ENCODE data around the gene CSNK1G1. TPM values are rescaled to one million over a fixed set of nuclear protein-coding genes. Genes with fewer than 3 reads are reported as not detected.
A peak's percentile ranks its signal among the peaks of the same experiment; 100 is the strongest.

The CSNK1G1 gene
- polyA plus RNA-seq, 2 of the 4 experiments (the other 2 are of a cell fraction) = 11.0 to 36.3 TPM

- ChIA-PET POLR2A (interaction anchor here (0.6 kb wide), 1 partner anchor 571 kb away, joined by 3 read pairs; no protein-coding TSS in a partner anchor), CTCF (interaction anchor here (0.5 to 0.7 kb wide), 2 partner anchors 14 to 193 kb away, joined by 3 to 4 read pairs; no protein-coding TSS in a partner anchor)
- no peak for ATAC-seq
- FAIRE-seq = no peak
- TF ChIP-seq CHD4 (IDR thresholded peaks at IDR 0.05; ENCODE audit: borderline replicate concordance) (no peak), KDM5A (IDR thresholded peaks at IDR 0.05) (no peak), HMGXB4 (CRISPR knock-in tag; IDR thresholded peaks at IDR 0.05; ENCODE audit: borderline replicate concordance) (no peak), RNF2 (IDR thresholded peaks at IDR 0.05; ENCODE audit: borderline replicate concordance, low read depth) (no peak), NFE2L2 (conservative IDR thresholded peaks at IDR 0.05; ENCODE audit: low read length) (no peak), CHD2 (IDR thresholded peaks at IDR 0.05; ENCODE audit: low read length, partially characterized antibody) (no peak), CBX2 (IDR thresholded peaks at IDR 0.05; ENCODE audit: borderline replicate concordance, low read depth) (no peak), JUNB (IDR thresholded peaks at IDR 0.05) (no peak)
- no peak overlapping the region for H3K27ac ChIP-seq
- no peak for DNase-seq (ENCODE audit: low read depth in 1 of 2, low spot score in 1 of 2)
- no peaks in the 10 kb centered on the region for H3K9me3 ChIP-seq
- no peaks in the 10 kb centered on the region for H3K4me1 ChIP-seq
- no peak overlapping the region for H3K4me3 ChIP-seq
- 88% methylated on average over 6 of the region's 6 CpGs for WGBS (ENCODE audit: missing lambda C conversion rate)
- H3K4me2 ChIP-seq = no peak overlapping the region
These were observed 44.4 kb downstream of the CSNK1G1 start for GRCh38 chr15:64311566-64311965.

- no peak overlapping the region for H3K4me3 ChIP-seq
- ATAC-seq = no peak
- ChIA-PET CTCF (interaction anchor here (1.4 to 1.8 kb wide), 2 partner anchors 9 to 24 kb away, joined by 4 read pairs; no protein-coding TSS in a partner anchor), POLR2A (no interaction called here)
- H3K4me2 ChIP-seq = no peak overlapping the region
- no peak for DNase-seq (ENCODE audit: low read depth in 1 of 2, low spot score in 1 of 2)
- no peaks in the 10 kb centered on the region for H3K4me1 ChIP-seq
- TF ChIP-seq HOXB13 (CRISPR knock-in tag; IDR thresholded peaks at IDR 0.05; ENCODE audit: low read depth) (no peak), KDM5A (IDR thresholded peaks at IDR 0.05) (no peak), CHD4 (IDR thresholded peaks at IDR 0.05; ENCODE audit: borderline replicate concordance) (no peak), MAFK (IDR thresholded peaks at IDR 0.05; ENCODE audit: partially characterized antibody) (peak; percentile 27), NFE2L2 (conservative IDR thresholded peaks at IDR 0.05; ENCODE audit: low read length) (no peak)
- FAIRE-seq = no peak
- no peaks in the 10 kb centered on the region for H3K9me3 ChIP-seq
- H3K27ac ChIP-seq = no peak overlapping the region
These were observed 45.9 kb downstream of the CSNK1G1 start for GRCh38 chr15:64310036-64310435.

- 83% methylated on average over 2 of the region's 2 CpGs for WGBS (ENCODE audit: missing lambda C conversion rate)
- CTCF ChIA-PET = interaction anchor here (1.3 kb wide), 1 partner anchor 31 kb away, joined by 3 read pairs; no protein-coding TSS in a partner anchor
- no peak for FAIRE-seq
- ATAC-seq = no peak
- no peak for DNase-seq (ENCODE audit: low read depth in 1 of 2, low spot score in 1 of 2)
- Histone ChIP-seq H3K9me3 (no peaks in the 10 kb centered on the region), H3K4me3 (no peak overlapping the region), H3K27ac (no peak overlapping the region), H3K4me2 (no peak overlapping the region), H3K4me1 (no peaks in the 10 kb centered on the region)
- POLR2A ChIA-PET = no interaction called here
- TF ChIP-seq REST (IDR thresholded peaks at IDR 0.05) (no peak), MAZ (IDR thresholded peaks at IDR 0.05; ENCODE audit: borderline replicate concordance, low read depth, low read length) (no peak), HEYL (CRISPR knock-in tag; IDR thresholded peaks at IDR 0.05) (no peak), RCOR1 (IDR thresholded peaks at IDR 0.05; ENCODE audit: low read depth, low read length) (no peak), GATA3 (IDR thresholded peaks at IDR 0.05; ENCODE audit: borderline replicate concordance) (no peak), RAD21 (conservative IDR thresholded peaks at IDR 0.05 in 1 of 2, IDR thresholded peaks at IDR 0.05 in 1 of 2) (no peak)
These were observed 50.7 kb downstream of the CSNK1G1 start for GRCh38 chr15:64305261-64305660.

Data from A549 (cell line).